A549 (cell line): Measurements from ENCODE around the gene RPTOR.

ENCODE experiments used
- CTCF ChIP-seq: fragments of >200 bp; sonication (Bioruptor Twin); formaldehyde crosslinking; IDR thresholded peaks from 3 replicates; pipeline ENCODE4 v1.5.1; 2016
- EHMT2 ChIP-seq: fragments of 200-600 bp; sonication (generic); IDR thresholded peaks from 2 replicates; pipeline ENCODE4 v1.6.1; 2016; ENCODE audit warnings: antibody characterized with exemption, low read depth, mild to moderate bottlenecking, moderate library complexity
- EP300 ChIP-seq, 2 experiments: fragments of >200 bp; sonication (Bioruptor Twin); formaldehyde crosslinking; IDR thresholded peaks; 2 replicates in 1 of 2; 3 replicates in 1 of 2; pipeline ENCODE4 v1.6.1; 2016 to 2017
- KDM5A ChIP-seq: fragments of 200-600 bp; sonication (generic); IDR thresholded peaks from 2 replicates; pipeline ENCODE4 v1.6.1; 2016; ENCODE audit warnings: antibody characterized with exemption, mild to moderate bottlenecking
- MAX ChIP-seq: IDR thresholded peaks from 2 replicates; pipeline ENCODE4 v1.6.1; 2012
- MAZ ChIP-seq: fragments of 150-350 bp; IDR thresholded peaks from 2 replicates; pipeline ENCODE4 v1.6.1; 2014; ENCODE audit warnings: antibody characterized with exemption, low read depth, low read length, borderline replicate concordance
- MYC ChIP-seq: IDR thresholded peaks from 2 replicates; pipeline ENCODE4 v1.6.1; 2012; ENCODE audit warnings: mild to moderate bottlenecking, inconsistent platforms, low read length, improper control_type of control experiment, borderline replicate concordance
- PBX3 ChIP-seq: IDR thresholded peaks from 2 replicates; pipeline ENCODE4 v1.6.1; 2012
- PHF8 ChIP-seq: fragments of 200-600 bp; sonication (generic); IDR thresholded peaks from 2 replicates; pipeline ENCODE4 v1.6.1; 2016; ENCODE audit warnings: low read depth, mild to moderate bottlenecking, antibody characterized with exemption, moderate library complexity, borderline replicate concordance
- POLR2A ChIP-seq: IDR thresholded peaks from 2 replicates; pipeline ENCODE4 v1.6.1; 2012; ENCODE audit warnings: mild to moderate bottlenecking, low read length
- REST ChIP-seq: fragments of 200-600 bp; sonication (generic); IDR thresholded peaks from 2 replicates; pipeline ENCODE4 v1.6.1; 2016; ENCODE audit warnings: antibody characterized with exemption, mild to moderate bottlenecking, moderate library complexity
- RNF2 ChIP-seq: fragments of 200-600 bp; sonication (generic); IDR thresholded peaks from 2 replicates; pipeline ENCODE4 v1.6.1; 2016; ENCODE audit warnings: low read depth, mild to moderate bottlenecking, antibody characterized with exemption, moderate library complexity, borderline replicate concordance
- TP53 ChIP-seq: fragments of 250-450 bp; sonication (Bioruptor Pico); IDR thresholded peaks from 2 replicates; pipeline ENCODE4 v1.5.0; 2021; ENCODE audit warnings: mild to moderate bottlenecking, moderate library complexity

GRCh38 chr17:80652756-80653330 lies 108.2 kb downstream of the RPTOR start:
- TF ChIP-seq MYC: no peak
- no peak for TF ChIP-seq CTCF
- no peak for TF ChIP-seq TP53 (CRISPR knock-in tag)
- TF ChIP-seq EP300 (IDR thresholded peaks at IDR 0.05): no peak
- TF ChIP-seq POLR2A: no peak
- no peak for TF ChIP-seq EHMT2
- no peak for TF ChIP-seq REST
- TF ChIP-seq PBX3: no peak
- TF ChIP-seq MAX: no peak
- TF ChIP-seq MAZ: no peak
- TF ChIP-seq PHF8: no peak
- no peak for TF ChIP-seq RNF2
- no peak for TF ChIP-seq KDM5A
